Nephron (organoid): ENCODE data around the gene LINGO4.

ENCODE experiments used
- H3K27ac Mint-ChIP-seq, 3 experiments: 2 replicates each; pipeline ENCODE4 v1.8.0; 2020; ENCODE audit warnings: mixed read lengths in 3 of 3, mild to moderate bottlenecking in 2 of 3, moderate library complexity in 1 of 3
- H3K27me3 Mint-ChIP-seq: 2 replicates; pipeline ENCODE4 v1.8.0; 2021; ENCODE audit warnings: low read depth, mild to moderate bottlenecking, moderate library complexity, mixed read lengths
- H3K36me3 Mint-ChIP-seq: 2 replicates; pipeline ENCODE4 v1.8.0; 2020; ENCODE audit warnings: low read depth, mixed read lengths
- H3K4me1 Mint-ChIP-seq: 2 replicates; pipeline ENCODE4 v1.8.0; 2020; ENCODE audit warnings: mixed read lengths
- H3K4me3 Mint-ChIP-seq, 3 experiments: 2 replicates each; pipeline ENCODE4 v1.8.0; 2020; ENCODE audit warnings: mild to moderate bottlenecking in 3 of 3, mixed read lengths in 3 of 3, moderate library complexity in 2 of 3
- H3K9me3 Mint-ChIP-seq: 2 replicates; pipeline ENCODE4 v1.8.0; 2020; ENCODE audit warnings: mixed read lengths
- CTCF ChIP-seq, 3 experiments: fragments of 200-600 bp; sonication (generic); IDR thresholded peaks; one replicate each; pipeline ENCODE4 v1.5.0; 2021; ENCODE audit warnings: antibody characterized with exemption in 3 of 3; ENCODE audit not compliant: unreplicated experiment in 3 of 3

Gene LINGO4

DNA sequence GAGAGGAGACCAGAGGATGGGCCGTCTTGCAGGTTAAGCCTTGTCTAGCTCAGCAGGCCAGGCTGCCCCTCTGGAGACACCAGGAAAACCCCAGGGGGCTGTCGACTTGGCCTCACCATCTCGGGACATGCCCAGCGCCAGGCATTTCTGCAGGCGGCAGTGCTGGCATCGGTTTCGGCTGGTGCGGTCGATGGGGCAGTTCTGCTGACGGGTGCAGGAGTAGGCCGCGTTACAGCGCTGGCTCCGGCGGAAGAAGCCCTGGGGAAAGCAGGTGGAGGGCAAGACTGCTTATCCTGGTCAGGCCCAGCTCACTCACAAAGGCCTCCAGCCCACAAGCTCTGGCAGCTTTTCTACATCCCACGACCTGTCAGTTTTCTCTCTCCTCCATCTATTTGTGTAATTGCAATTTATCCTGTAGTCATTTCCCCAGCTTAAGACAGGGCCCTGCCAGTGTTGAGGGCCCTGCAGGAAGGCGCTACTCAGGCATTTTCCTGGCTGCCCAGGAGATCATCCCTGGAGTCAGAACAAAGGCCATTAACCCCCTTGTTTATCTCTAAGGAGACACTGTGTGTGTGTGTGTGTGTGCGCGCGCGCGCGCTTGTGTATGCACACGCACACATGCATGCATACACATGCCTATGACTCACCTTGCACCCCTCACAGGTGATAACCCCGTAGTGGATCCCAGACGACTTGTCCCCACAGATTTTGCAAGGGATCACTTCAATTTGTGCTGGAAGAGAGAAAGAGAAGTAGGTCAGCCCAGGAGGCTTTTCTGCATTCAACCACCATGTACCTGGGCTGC lies 11.5 kb upstream of the LINGO4 start:
- Mint-ChIP-seq H3K36me3 (no peaks in the 10 kb centered on the region), H3K27me3 (peaks cover 35% of the 10 kb centered on the region), H3K9me3 (no peaks in the 10 kb centered on the region), H3K4me1 (peaks cover 11% of the 10 kb centered on the region), H3K27ac (no peak overlapping the region), H3K4me3 (no peak overlapping the region)
- no peak for TF ChIP-seq CTCF (IDR thresholded peaks at IDR 0.05; ENCODE audit: unreplicated experiment in 3 of 3)

GRCh38 chr1:151815716-151816327 lies 10.6 kb upstream of the LINGO4 start:
- no peak for TF ChIP-seq CTCF (IDR thresholded peaks at IDR 0.05; ENCODE audit: unreplicated experiment in 3 of 3)
- Mint-ChIP-seq H3K27ac (no peak overlapping the region), H3K4me3 (no peak overlapping the region)

DNA sequence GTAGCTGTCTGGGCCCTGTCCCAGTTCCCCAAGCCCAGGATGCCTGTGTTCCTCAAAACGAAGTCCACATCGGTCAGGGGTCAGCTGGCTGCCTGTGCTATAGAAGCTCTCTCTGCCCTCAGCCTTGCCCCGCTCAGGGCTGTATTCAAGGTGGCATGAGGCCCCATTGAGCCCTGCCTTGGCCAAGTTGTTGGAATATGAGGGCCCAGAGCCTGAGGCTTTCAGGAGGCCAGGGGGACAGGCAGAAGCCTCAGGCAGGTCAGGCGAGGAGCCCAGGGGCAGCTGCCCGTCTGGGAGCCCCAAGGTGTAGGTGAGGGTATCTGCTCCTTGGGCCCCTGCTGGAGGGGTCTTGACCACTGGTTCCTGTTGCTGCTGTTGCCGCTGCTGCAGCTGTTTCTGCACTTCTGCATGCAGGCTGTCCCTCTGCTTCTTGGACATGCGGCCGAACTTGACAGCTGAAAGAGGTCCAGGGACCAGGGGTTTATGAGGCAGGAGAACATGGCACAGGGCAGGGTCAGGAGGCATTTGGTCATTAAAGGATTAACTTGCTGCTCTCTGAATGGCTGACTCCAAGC lies 9.8 kb upstream of the LINGO4 start:
- no peaks in the 10 kb centered on the region for H3K36me3 Mint-ChIP-seq
- peaks cover 11% of the 10 kb centered on the region for H3K4me1 Mint-ChIP-seq
- no peak overlapping the region for H3K4me3 Mint-ChIP-seq
- no peaks in the 10 kb centered on the region for H3K9me3 Mint-ChIP-seq
- H3K27me3 Mint-ChIP-seq: peaks cover 36% of the 10 kb centered on the region
- TF ChIP-seq CTCF (IDR thresholded peaks at IDR 0.05; ENCODE audit: unreplicated experiment in 3 of 3): no peak
- H3K27ac Mint-ChIP-seq: no peak overlapping the region

More at GRCh38 chr1:151815716-151816327, 10.6 kb upstream of the LINGO4 start:
- Mint-ChIP-seq H3K27me3 (peaks cover 36% of the 10 kb centered on the region), H3K9me3 (no peaks in the 10 kb centered on the region), H3K4me1 (peaks cover 11% of the 10 kb centered on the region), H3K36me3 (no peaks in the 10 kb centered on the region)

DNA sequence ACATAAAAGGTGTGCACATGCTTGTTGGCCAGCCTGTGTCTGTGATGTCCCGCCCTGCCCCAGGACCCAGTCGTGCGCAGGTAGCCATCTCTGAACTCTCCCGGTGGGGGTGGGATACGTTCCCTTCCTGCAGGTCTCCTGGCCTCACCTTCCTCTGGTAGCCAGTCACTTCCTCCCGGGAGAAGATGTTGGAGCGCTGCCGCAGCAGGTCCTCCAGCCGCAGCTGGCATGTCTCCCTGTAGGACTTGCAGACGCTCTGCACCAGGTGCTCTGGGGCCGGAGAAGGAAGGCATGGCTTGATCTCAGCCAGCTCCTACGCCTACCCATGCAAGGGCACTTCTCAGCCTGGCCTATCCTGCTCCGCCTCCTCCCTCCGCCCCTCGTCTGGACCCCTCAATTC lies 9.2 kb upstream of the LINGO4 start:
- H3K27me3 Mint-ChIP-seq: peaks cover 34% of the 10 kb centered on the region
- no peak overlapping the region for H3K27ac Mint-ChIP-seq
- H3K9me3 Mint-ChIP-seq: no peaks in the 10 kb centered on the region
- H3K4me3 Mint-ChIP-seq: no peak overlapping the region
- no peak for TF ChIP-seq CTCF (IDR thresholded peaks at IDR 0.05; ENCODE audit: unreplicated experiment in 3 of 3)
- no peaks in the 10 kb centered on the region for H3K36me3 Mint-ChIP-seq
- peaks cover 11% of the 10 kb centered on the region for H3K4me1 Mint-ChIP-seq

- peaks cover 35% of the 10 kb centered on the region for H3K27me3 Mint-ChIP-seq
- no peaks in the 10 kb centered on the region for H3K9me3 Mint-ChIP-seq
- H3K36me3 Mint-ChIP-seq: no peaks in the 10 kb centered on the region
Observed at GRCh38 chr1:151813271-151813977, 8.2 kb upstream of the LINGO4 start.

More at GRCh38 chr1:151813271-151813977, 8.2 kb upstream of the LINGO4 start:
- Mint-ChIP-seq H3K27ac (no peak overlapping the region), H3K4me1 (peaks cover 11% of the 10 kb centered on the region), H3K4me3 (no peak overlapping the region)
- TF ChIP-seq CTCF (IDR thresholded peaks at IDR 0.05; ENCODE audit: unreplicated experiment in 3 of 3): no peak
